Left colon (tissue), 2 donors: ENCODE measurements around the gene ZNF33B. TPM values are rescaled to one million over a fixed set of nuclear protein-coding genes. Genes with fewer than 3 reads are reported as not detected.
A peak's percentile ranks its signal among the peaks of the same experiment; 100 is the strongest.
"Not testable (repeated sequence)": the region's sequence is repeated elsewhere in the genome, so short reads cannot be mapped to it uniquely, and the experiment has no call there.

Experiments used
- ATAC-seq: fragments of 200-7000 bp; cut with Tn5 transposase; one replicate; pipeline ENCODE4 v1.9.1; 2020; ENCODE audit warnings: mild to moderate bottlenecking, moderate library complexity
- DNase-seq, 2 donors: peaks; one replicate each; pipeline ENCODE4 v3.0.0-alpha.2; 2020
- intact Hi-C, 2 donors: fragments of 100-400 bp; cut with DNase I in 1 of 2; cut with micrococcal nuclease in 1 of 2; formaldehyde crosslinking; loops; one replicate each; pipeline versions ENCODE4 v1.11.2 to v1.14.0; 2022; cut with DNase I, micrococcal nuclease
- long read RNA-seq: library from polyadenylated mRNA; unstranded; transcript quantifications from one replicate; pipeline ENCODE4 v2.0.0, GENCODE V29; 2021
- total RNA-seq, 2 donors: library from RNA; stranded (reverse); fragmentation: NEBNext Ultra II Directional; extraction: Animal tissue kit (Norgen Biotek cat#: 25700); gene quantifications; one replicate each; pipeline ENCODE4 v1.2.1, GENCODE V29; 2021
- donor health status: DM: no; HTN: no; CAD: no.
- donor health status: DM: yes; HTN: yes; CAD: no.

Gene ZNF33B
- total RNA-seq: 10 to 100 TPM; 26.0 to 31.0 TPM
- long read RNA-seq, full-length matches to known transcripts: 3 of 28 reads
- long read RNA-seq, partial matches to known transcripts: 3 of 28 reads
- long read RNA-seq, other reads (novel, unspliced or antisense): 22 of 28 reads

- intact Hi-C loops: no loop called here
- DNase-seq (peak; percentile 96 to 98), ATAC-seq (peak; percentile 89)
These were observed at the start of gene ZNF33B for GRCh38 chr10:42638055-42638820. ZNF33B (minus strand) TSS chr10:42638570; CDS start chr10:42636928, 1,642 bp downstream.

- intact Hi-C loops: no loop called here
- ATAC-seq (no peak), DNase-seq (no peak)
These were observed 46.1 kb upstream of the ZNF33B start for GRCh38 chr10:42684517-42684916.

- DNase-seq (no peak), ATAC-seq (no peak)
- intact Hi-C loops: no loop called here
These were observed 41.9 kb upstream of the ZNF33B start for GRCh38 chr10:42680267-42680666.

- DNase-seq: peak; percentile 22 to 25
These were observed 27.0 kb upstream of the ZNF33B start for GRCh38 chr10:42665181-42665979.

GRCh38 chr10:42654419-42654818, 16.0 kb upstream of the ZNF33B start:
- no peak for DNase-seq

More at GRCh38 chr10:42665181-42665979, 27.0 kb upstream of the ZNF33B start:
- intact Hi-C loops, ATAC-seq: not testable (repeated sequence)

GRCh38 chr10:42652858-42653257, 14.5 kb upstream of the ZNF33B start:
- intact Hi-C loops: no loop called here
- no peak for ATAC-seq

More at GRCh38 chr10:42654419-42654818, 16.0 kb upstream of the ZNF33B start:
- no peak for ATAC-seq
- intact Hi-C loops: no loop called here

GRCh38 chr10:42650374-42650773, 12.0 kb upstream of the ZNF33B start:
- DNase-seq (no peak), ATAC-seq (no peak)
- intact Hi-C loops: no loop called here

More at GRCh38 chr10:42652858-42653257, 14.5 kb upstream of the ZNF33B start:
- DNase-seq: no peak

GRCh38 chr10:42648512-42648911, 10.1 kb upstream of the ZNF33B start:
- intact Hi-C loops: no loop called here
- no peak for ATAC-seq
- no peak for DNase-seq

- DNase-seq: no peak
- intact Hi-C loops: no loop called here
- ATAC-seq: peak; percentile 76
These were observed 8.6 kb upstream of the ZNF33B start for GRCh38 chr10:42646687-42647640.

GRCh38 chr10:42646214-42646613, 7.8 kb upstream of the ZNF33B start:
- DNase-seq (no peak), ATAC-seq (no peak)
- intact Hi-C loops: no loop called here

GRCh38 chr10:42645516-42645915, 7.1 kb upstream of the ZNF33B start:
- DNase-seq: no peak
- intact Hi-C loops: no loop called here
- ATAC-seq: no peak

- intact Hi-C loops: no loop called here
- ATAC-seq (no peak), DNase-seq (no peak)
These were observed 6.7 kb upstream of the ZNF33B start for GRCh38 chr10:42645103-42645502.

- intact Hi-C loops: no loop called here
- DNase-seq (peak; percentile 30 to 74), ATAC-seq (peak; percentile 56)
These were observed 2.4 kb upstream of the ZNF33B start for GRCh38 chr10:42640610-42641229.

- DNase-seq: no peak
- intact Hi-C loops: no loop called here
- ATAC-seq: no peak
These were observed 476 bp upstream of the ZNF33B start for GRCh38 chr10:42638821-42639270.

- intact Hi-C loops: no loop called here
- ATAC-seq (no peak), DNase-seq (no peak)
These were observed 719 bp downstream of the ZNF33B start for GRCh38 chr10:42637648-42638054.

- DNase-seq (no peak), ATAC-seq (no peak)
- intact Hi-C loops: no loop called here
These were observed 1.2 kb downstream of the ZNF33B start for GRCh38 chr10:42637142-42637541.

- no peak for ATAC-seq
- DNase-seq: no peak
- intact Hi-C loops: no loop called here
These were observed 3.3 kb downstream of the ZNF33B start for GRCh38 chr10:42635098-42635497.

GRCh38 chr10:42632564-42632963, 5.8 kb downstream of the ZNF33B start:
- intact Hi-C loops: no loop called here
- DNase-seq: no peak
- no peak for ATAC-seq
